NCI-H510A (cell line): ENCODE data around the gene ZFAND2A.
"Not testable (repeated sequence)": the region's sequence is repeated elsewhere in the genome, so short reads cannot be mapped to it uniquely, and the experiment has no call there.

Experiments
- DNase-seq: peaks from one replicate; lab custom pipeline; 2025; lab: John Stamatoyannopoulos, UW

ZFAND2A gene

DNA sequence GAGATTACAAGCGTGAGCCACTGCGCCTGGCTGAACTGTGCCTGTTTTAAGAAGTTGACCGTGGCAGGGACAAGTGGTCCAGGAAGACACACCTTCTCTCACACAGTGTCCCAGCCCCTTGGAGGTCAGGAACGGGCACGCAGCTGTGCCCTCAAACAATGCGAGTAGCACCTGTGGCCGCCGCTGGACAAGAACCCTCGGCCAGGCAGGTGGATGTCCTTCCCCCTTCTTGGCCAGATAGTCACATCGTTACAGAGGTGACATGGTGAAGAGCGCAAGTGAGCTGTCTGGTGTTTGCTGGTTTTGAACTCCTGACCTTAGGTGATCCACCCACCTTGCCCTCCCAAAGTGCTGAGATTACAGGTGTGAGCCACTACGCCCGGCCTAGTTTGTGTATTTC, 8.8 kb downstream of the ZFAND2A start:
- DNase-seq: no peak

- DNase-seq: no peak
Measured at GRCh38 chr7:1150400-1151002, 9.5 kb downstream of the ZFAND2A start.

DNA sequence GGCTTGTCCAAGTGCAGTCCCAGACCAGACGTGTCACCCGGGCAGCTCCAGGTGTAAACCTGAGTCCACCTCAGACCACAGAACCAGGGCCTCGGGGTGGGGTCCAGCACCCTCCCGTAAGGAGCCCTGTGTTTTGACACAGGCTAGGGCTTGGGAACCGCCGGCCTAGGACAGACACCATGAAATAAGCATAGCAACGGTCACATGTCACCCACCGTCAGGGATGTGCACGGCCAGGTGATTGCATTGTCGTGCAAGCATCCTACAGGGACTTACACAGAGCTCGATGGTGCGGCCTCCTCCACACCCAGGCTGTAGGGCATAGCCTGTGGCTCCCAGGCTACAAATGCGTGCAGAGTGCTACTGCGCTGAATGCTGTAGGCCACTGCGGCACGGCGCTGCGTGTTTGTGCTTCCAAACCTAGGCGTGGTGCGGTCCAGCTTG, 10.6 kb downstream of the ZFAND2A start:
- no peak for DNase-seq

DNA sequence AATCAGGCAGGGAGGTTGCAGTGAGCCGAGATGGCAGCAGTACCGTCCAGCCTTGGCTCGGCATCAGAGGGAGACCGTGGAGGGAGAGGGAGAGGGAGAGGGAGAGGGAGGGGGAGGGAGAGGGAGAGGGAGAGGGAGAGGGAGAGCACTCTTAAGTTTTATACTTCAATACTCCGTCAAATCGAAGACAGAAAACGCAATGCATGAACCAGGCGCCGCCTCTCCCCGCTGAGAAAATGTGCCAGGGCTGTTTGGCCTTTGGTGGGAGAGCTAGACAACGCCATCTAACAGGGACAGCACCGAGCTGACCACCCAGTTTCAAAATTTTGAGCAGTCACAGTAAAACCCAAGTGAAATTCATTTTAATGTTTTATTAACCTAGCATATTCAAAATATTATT, 12.1 kb downstream of the ZFAND2A start:
- DNase-seq: not testable (repeated sequence)

DNA sequence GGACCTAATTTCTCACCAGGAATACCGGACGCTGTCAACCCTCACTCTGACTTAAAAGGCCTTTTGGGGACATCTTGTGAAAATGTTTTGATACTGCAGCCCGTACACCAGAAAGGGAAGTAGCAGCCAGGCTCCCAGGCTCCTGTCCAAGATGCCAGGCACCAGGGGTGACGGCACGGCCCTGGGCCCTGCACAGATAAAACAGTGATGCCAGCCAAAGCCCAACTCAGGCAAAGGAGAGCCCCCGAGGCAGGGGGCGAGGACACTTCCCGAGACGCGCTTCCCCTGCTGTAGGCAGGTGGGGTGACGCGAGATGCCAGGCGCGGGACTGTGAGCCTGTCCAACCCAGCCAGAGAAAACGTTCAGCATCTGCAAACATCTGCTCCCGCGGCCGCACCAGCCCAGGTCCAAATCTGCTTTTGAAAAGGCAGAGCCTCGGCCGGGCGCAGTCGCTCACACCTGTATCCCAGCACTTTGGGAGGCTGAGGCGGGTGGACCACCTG, 15.7 kb downstream of the ZFAND2A start:
- DNase-seq: no peak

DNA sequence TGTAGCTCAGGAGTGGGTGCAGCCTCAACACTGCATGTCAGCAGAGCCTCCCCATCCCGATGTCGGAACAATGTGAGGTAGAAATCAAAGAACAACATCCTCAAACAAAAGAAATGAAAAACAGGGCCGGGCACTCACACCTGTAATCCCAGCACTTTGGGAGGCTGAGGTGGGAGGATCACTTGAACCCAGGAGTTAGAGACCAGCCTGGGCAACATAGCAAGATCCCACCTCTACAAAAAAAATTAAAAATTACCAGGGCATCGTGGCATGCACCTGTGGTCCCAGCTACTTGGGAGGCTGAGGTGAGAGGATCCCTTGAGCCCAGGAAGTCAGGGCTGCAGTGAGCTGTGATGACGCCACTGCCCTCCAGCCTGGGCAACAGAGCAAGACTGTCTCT, 17.0 kb downstream of the ZFAND2A start:
- not testable (repeated sequence) for DNase-seq

GRCh38 chr7:1142051-1142635, 17.9 kb downstream of the ZFAND2A start:
- no peak for DNase-seq

- DNase-seq: no peak
Measured at GRCh38 chr7:1141651-1142050, 18.3 kb downstream of the ZFAND2A start.

DNA sequence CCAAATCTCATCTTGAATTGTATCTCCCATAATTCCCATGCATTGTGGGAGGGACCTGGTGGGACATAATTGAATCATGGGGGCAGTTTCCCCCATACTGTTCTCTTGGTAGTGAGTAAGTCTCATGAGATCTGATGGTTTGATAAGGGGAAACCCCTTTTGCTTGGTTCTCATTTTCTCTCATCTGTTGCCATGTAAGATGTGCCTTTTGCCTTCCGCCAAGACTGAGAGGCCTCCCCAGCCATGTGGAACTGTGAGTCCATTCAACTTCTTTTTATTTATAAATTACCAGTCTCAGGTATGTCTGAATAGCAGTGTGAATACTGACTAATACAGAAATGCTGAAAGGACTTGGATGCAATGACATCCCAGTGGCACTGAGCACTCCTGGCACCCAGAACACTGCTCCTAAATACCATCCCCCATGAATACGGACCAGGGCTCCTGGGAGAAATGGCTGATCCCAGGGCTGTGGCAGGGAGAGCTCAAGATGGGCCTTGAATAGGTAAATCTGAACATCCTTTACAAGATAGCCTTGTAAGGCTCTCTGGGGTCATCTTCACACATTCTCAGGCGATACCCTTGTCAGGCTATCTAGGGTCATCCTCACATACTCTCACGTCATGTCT, 19.4 kb downstream of the ZFAND2A start:
- no peak for DNase-seq

GRCh38 chr7:1137517-1138167, 22.4 kb downstream of the ZFAND2A start:
- no peak for DNase-seq

DNA sequence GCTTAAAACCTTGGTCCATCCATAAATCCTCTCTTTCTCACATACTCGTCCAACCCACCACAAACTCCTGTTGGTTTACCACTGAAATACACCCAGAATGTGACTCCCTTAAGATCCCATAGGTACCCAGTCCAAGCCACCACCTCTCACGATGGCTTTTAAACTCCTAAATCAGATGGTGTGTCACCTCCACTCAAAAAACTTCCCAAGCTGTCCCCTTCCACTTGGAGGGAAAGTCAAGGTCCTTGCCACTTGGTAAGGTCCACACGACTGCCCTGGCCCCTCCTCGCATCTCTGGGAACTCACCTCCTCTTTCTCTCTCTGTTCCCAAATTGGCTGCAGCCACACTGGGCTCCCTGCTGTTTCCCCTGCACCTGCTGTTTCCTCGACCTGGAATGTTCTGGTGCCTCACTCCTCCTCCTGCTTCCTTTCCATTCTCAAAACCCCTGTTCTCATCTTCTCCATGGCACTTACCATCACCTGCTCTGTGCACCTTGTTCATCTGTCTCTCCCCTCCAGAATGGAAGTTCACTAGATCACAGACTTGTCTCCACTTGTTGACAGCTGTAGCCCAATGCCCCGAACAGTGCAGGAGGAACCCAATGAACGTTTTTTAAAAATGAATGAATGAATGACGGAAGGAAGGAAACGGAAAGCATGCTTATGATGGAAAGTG, 23.0 kb downstream of the ZFAND2A start:
- no peak for DNase-seq

GRCh38 chr7:1134951-1135350, 25.0 kb downstream of the ZFAND2A start:
- DNase-seq: no peak

GRCh38 chr7:1131471-1132265, 28.3 kb downstream of the ZFAND2A start:
- DNase-seq: no peak

- DNase-seq: no peak
Measured at GRCh38 chr7:1130021-1130990, 29.7 kb downstream of the ZFAND2A start.

- no peak for DNase-seq
Measured at GRCh38 chr7:1129431-1129830, 30.6 kb downstream of the ZFAND2A start.

DNA sequence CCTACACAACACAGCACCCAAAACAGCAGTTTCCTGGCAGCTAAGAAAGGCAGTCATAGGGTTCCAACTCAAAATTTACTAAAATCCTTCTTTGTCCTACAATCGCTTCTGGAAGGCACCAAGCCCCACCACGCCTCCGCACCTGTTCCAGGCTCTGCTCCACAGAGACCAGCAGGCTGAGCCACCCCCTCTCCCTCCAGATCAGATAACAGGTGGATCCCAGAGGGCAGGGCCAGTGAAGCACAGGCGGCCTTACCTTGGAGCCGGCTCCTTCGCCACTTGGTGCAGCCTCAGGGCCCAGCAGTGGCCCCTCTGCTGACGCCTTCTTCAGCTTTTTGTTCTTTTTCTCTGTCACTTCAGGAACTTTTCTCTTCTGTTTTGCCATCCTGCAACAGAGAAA, 33.0 kb downstream of the ZFAND2A start:
- DNase-seq: no peak

DNA sequence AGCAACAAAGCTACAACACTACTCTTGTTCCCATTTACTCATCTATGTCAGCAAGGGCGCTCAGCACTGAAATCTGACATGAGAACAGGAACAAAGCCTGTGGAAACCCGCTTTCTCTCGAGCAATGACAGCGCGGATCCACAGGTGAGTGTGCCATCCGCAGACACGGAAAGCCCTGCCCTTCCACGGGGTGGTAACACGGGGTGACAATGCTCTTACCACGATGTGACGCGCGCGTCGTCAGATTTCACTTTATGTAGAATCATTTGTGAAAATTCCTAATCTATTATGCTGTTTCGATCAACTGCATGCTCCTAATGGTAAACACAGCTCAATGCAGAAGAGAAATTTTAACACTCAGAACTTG, 34.4 kb downstream of the ZFAND2A start:
- DNase-seq: no peak

- DNase-seq: no peak
Measured at GRCh38 chr7:1124816-1125602, 35.0 kb downstream of the ZFAND2A start.

GRCh38 chr7:1124164-1124563, 35.8 kb downstream of the ZFAND2A start:
- DNase-seq: no peak

GRCh38 chr7:1123715-1124114, 36.3 kb downstream of the ZFAND2A start:
- DNase-seq: no peak
